Right renal cortex interstitium (tissue), 3 donors: Measurements from ENCODE around the gene ARHGAP15. TPM values are rescaled to one million over a fixed set of nuclear protein-coding genes. Genes with fewer than 3 reads are reported as not detected.

Source experiments
- DNase-seq, 3 donors: peaks; one replicate each; pipeline ENCODE4 v3.0.0-alpha.2; 2013; ENCODE audit warnings: low read depth in 3 of 3, low spot score in 2 of 3
- polyA plus RNA-seq, 3 donors: library from polyadenylated mRNA; unstranded; fragments of 120-200 nt; gene quantifications; one replicate each; pipeline ENCODE4 v1.2.1, GENCODE V29; 2013; ENCODE audit not compliant: insufficient read length in 3 of 3

ARHGAP15 gene
- polyA plus RNA-seq, 3 donors = 3.4 to 7.2 (median 5.1) TPM

- DNase-seq = no peak
These were observed 204.1 kb downstream of the ARHGAP15 start for GRCh38 chr2:143333168-143333791.

GRCh38 chr2:143333847-143334246 is 204.6 kb downstream of the ARHGAP15 start:
- no peak for DNase-seq

GRCh38 chr2:143334837-143335236 is 205.6 kb downstream of the ARHGAP15 start:
- DNase-seq = no peak

GRCh38 chr2:143336719-143337210 is 207.5 kb downstream of the ARHGAP15 start:
- no peak for DNase-seq

GRCh38 chr2:143341478-143341877 is 212.3 kb downstream of the ARHGAP15 start:
- DNase-seq = no peak

- DNase-seq = no peak
These were observed 215.6 kb downstream of the ARHGAP15 start for GRCh38 chr2:143344780-143345179.

- DNase-seq = no peak
These were observed 216.9 kb downstream of the ARHGAP15 start for GRCh38 chr2:143345887-143346787.

GRCh38 chr2:143347271-143347695 is 218.1 kb downstream of the ARHGAP15 start:
- DNase-seq = no peak

GRCh38 chr2:143347901-143348414 is 218.7 kb downstream of the ARHGAP15 start:
- no peak for DNase-seq

GRCh38 chr2:143354050-143354750 is 225.0 kb downstream of the ARHGAP15 start:
- no peak for DNase-seq

GRCh38 chr2:143355870-143356269 is 226.7 kb downstream of the ARHGAP15 start:
- DNase-seq = no peak

- DNase-seq = no peak
These were observed 227.1 kb downstream of the ARHGAP15 start for GRCh38 chr2:143356336-143356735.

- DNase-seq = no peak
These were observed 227.7 kb downstream of the ARHGAP15 start for GRCh38 chr2:143356736-143357446.

- no peak for DNase-seq
These were observed 228.7 kb downstream of the ARHGAP15 start for GRCh38 chr2:143357966-143358365.

GRCh38 chr2:143361346-143361745 is 232.1 kb downstream of the ARHGAP15 start:
- DNase-seq = no peak

- no peak for DNase-seq
These were observed 242.4 kb downstream of the ARHGAP15 start for GRCh38 chr2:143371616-143372015.

GRCh38 chr2:143375384-143375880 is 246.2 kb downstream of the ARHGAP15 start:
- no peak for DNase-seq

GRCh38 chr2:143378996-143379395 is 249.8 kb downstream of the ARHGAP15 start:
- DNase-seq = no peak

- DNase-seq = no peak
These were observed 250.7 kb downstream of the ARHGAP15 start for GRCh38 chr2:143379955-143380354.

GRCh38 chr2:143382573-143382972 is 253.4 kb downstream of the ARHGAP15 start:
- no peak for DNase-seq
